HUDEP-2 (cell line): ENCODE data around the gene ZCCHC24.
A peak's percentile ranks its signal among the peaks of the same experiment; 100 is the strongest.
"Not testable (repeated sequence)": the region's sequence is repeated elsewhere in the genome, so short reads cannot be mapped to it uniquely, and the experiment has no call there.

Experiments
- DNase-seq, 76 experiments: peaks; one replicate each; lab custom pipeline; 2025; ENCODE audit not compliant: unreplicated experiment in 76 of 76; lab: John Stamatoyannopoulos, UW

Gene ZCCHC24

GRCh38 chr10:79350407-79351154, 94.8 kb downstream of the ZCCHC24 start:
- DNase-seq: no peak

- DNase-seq: no peak
Measured at GRCh38 chr10:79349766-79350406, 95.5 kb downstream of the ZCCHC24 start.

GRCh38 chr10:79349072-79349491, 96.3 kb downstream of the ZCCHC24 start:
- DNase-seq: no peak

GRCh38 chr10:79348640-79348988, 96.8 kb downstream of the ZCCHC24 start:
- DNase-seq: peak in 22 of 76 experiments; percentile 3 to 37 (median 13)

GRCh38 chr10:79347894-79348639, 97.4 kb downstream of the ZCCHC24 start:
- peak in 67 of 76 experiments; percentile 6 to 73 (median 52) for DNase-seq

- DNase-seq: peak in 73 of 76 experiments; percentile 37 to 94 (median 87)
Measured at GRCh38 chr10:79347226-79347893, 98.1 kb downstream of the ZCCHC24 start, which contains the start of gene PPIF. TSS of gene PPIF (plus strand) at chr10:79347469. CDS start at chr10:79347549, 80 bp downstream.

GRCh38 chr10:79346388-79347225, 98.8 kb downstream of the ZCCHC24 start:
- DNase-seq: no peak

DNA sequence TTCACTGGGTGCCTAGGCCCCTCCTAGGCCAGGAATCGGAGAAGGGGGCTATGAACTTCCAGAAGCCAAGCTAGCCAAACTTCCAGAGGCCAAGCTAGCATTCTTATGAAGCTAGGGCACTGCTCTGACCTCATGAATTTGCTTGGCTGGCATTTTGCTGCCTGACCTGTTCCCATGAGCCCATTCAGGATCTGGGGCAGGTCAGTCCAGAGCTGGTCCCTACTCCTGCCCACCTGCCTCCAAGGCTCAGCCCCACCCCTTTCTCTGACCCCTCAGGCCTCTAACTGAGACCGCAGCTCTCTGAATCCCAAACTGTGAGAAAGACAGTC, 99.4 kb downstream of the ZCCHC24 start:
- no peak for DNase-seq

GRCh38 chr10:79345241-79346011, 100.0 kb downstream of the ZCCHC24 start:
- DNase-seq: peak in 34 of 76 experiments; percentile 2 to 57 (median 25)

DNA sequence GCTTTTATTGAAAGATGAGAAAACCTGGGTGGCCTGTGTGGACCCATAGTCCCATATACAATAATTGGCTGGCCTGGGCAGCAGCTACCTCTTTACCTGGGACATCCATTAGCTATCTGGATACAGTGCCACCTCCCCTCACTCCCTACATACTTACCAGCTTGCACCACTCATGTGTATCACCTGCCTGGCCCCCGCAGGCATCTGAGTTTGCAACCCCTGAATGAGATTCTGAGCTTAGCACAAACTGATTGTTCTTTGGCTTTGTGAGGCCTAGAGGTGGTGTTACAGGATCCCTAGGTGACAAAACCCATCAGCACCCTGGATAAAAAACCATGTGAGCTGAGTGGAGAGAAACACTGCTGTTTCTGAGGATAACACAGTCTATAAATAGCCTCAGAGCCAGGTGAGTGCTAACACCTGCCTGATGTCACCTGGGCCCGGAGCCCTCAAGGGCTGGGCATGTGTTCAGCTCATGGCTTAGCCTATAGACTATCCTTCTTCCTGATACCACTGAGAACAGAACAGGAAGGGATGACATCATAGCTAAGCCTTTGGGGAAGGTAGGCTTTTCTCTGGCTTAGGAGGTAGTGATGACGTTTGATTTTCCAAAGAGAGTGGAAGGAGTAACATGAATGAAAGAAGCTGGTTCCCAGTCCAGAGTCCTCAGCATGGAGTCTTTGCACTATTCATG, 100.8 kb downstream of the ZCCHC24 start:
- no peak for DNase-seq

- DNase-seq: peak in 2 of 76 experiments; percentile 5 to 7
Measured at GRCh38 chr10:79342811-79343561, 102.4 kb downstream of the ZCCHC24 start.

GRCh38 chr10:79342295-79342761, 103.1 kb downstream of the ZCCHC24 start:
- DNase-seq: no peak

GRCh38 chr10:79340646-79341244, 104.7 kb downstream of the ZCCHC24 start:
- DNase-seq: no peak

GRCh38 chr10:79339266-79339665, 106.2 kb downstream of the ZCCHC24 start:
- DNase-seq: no peak

DNA sequence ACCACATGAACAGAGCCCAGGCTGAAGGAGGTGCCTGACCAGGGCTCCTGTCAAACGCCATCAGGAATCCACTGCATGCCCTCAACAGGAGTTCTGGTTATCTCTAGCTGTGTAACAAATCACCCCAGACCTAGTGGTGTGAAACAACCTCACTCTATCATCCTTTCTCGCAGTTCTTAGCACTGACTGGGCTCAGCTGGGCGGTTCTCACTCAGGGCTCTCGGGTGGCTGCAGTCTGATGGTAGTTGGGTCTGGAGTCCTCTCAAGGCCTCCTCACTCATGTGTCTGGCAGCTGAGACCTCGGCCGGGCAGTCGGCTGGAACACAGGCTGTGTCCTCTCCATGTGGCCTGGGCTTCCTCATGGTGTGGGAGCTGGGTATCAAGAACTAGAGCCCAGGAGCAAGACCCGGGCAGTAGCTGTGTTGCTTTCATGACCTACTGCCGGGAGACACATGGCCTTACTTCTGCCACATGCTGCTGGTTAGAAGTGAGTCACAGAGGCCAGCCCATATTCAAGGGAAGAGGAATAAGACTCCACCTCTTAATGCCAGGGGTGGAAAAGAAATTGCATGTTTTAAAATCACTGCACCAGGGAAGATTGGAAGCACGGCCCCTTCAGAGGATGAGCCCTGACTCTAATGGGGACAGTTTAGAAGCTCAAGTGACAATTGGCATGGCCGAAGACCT, 107.5 kb downstream of the ZCCHC24 start:
- DNase-seq: not testable (repeated sequence)

GRCh38 chr10:79336739-79337138, 108.7 kb downstream of the ZCCHC24 start:
- DNase-seq: no peak

GRCh38 chr10:79336276-79336675, 109.1 kb downstream of the ZCCHC24 start:
- DNase-seq: no peak
